K562 (cell line): Measurements from ENCODE around the gene RACK1. TPM values are rescaled to one million over a fixed set of nuclear protein-coding genes. Genes with fewer than 3 reads are reported as not detected.

Source experiments
- ADNP ChIP-seq: fragments of 200-800 bp; sonication (Bioruptor generic); IDR thresholded peaks from 2 replicates; pipeline ENCODE4 v1.6.1; 2016; ENCODE audit warnings: missing genetic modification characterization, missing compliant biosample characterization
- BCOR ChIP-seq: fragments of 450-650 bp; IDR thresholded peaks from 2 replicates; pipeline ENCODE4 v1.6.1; 2016
- BRD4 ChIP-seq: fragments of 200-600 bp; sonication (generic); IDR thresholded peaks from 2 replicates; pipeline ENCODE4 v1.6.1; 2017; ENCODE audit warnings: inconsistent platforms
- ETV6 ChIP-seq, 3 experiments: fragments of 150-350 bp in 1 of 3; sonication (generic) in 1 of 3; formaldehyde crosslinking in 1 of 3; IDR thresholded peaks; 2 replicates each; pipeline versions ENCODE4 v1.6.1 to v1.8.0; 2014 to 2022; ENCODE audit warnings: borderline replicate concordance in 2 of 3, low read depth in 2 of 3, antibody characterized with exemption in 1 of 3, low read length in 1 of 3, mild to moderate bottlenecking in 1 of 3, missing genetic modification reagents in 1 of 3
- RFX5 ChIP-seq: IDR thresholded peaks from 2 replicates; pipeline ENCODE4 v1.6.1; 2011; ENCODE audit warnings: low read depth, mild to moderate bottlenecking, improper control_type of control experiment, low read length
- SP1 ChIP-seq: sonication (generic); formaldehyde crosslinking; IDR thresholded peaks from 2 replicates; pipeline ENCODE4 v1.8.1; 2022; ENCODE audit warnings: mild to moderate bottlenecking, missing genetic modification reagents
- ZNF282 ChIP-seq: sonication (generic); formaldehyde crosslinking; IDR thresholded peaks from 2 replicates; pipeline ENCODE4 v1.8.1; 2023; ENCODE audit warnings: missing genetic modification reagents
- ZSCAN29 ChIP-seq: fragments of 450-650 bp; IDR thresholded peaks from 2 replicates; pipeline ENCODE4 v1.6.1; 2017
- polyA plus RNA-seq, 8 experiments: library from polyadenylated mRNA; depleted of rRNA in 4 of 8; stranded (reverse) in 5 of 8; unstranded in 3 of 8; fragments of >200 nt; fragmentation: Nextera tagmentation in 2 of 8; fragmentation: Illumina TruSeq in 1 of 8; extraction: Ambion mirVana in 2 of 8; extraction: Trizol in 1 of 8; gene quantifications; 2 replicates each; pipeline versions ENCODE4 v1.2.1 to v1.2.3, GENCODE V29; 2011 to 2014; ENCODE audit warnings: inconsistent platforms in 1 of 8, missing spikeins in 1 of 8
- total RNA-seq, 7 experiments: library from RNA; depleted of rRNA in 6 of 7; stranded (reverse); fragments of >200 nt in 6 of 7; fragmentation: Illumina TruSeq in 2 of 7; extraction: Trizol in 2 of 7; gene quantifications; 2 replicates each; pipeline versions ENCODE4 v1.2.1 to v1.2.3, GENCODE V29; 2011 to 2021; ENCODE audit warnings: low replicate concordance in 1 of 7
- TF ChIP-seq, protein P1 (sequence below): fragments of 450-650 bp; IDR thresholded peaks from 2 replicates; pipeline ENCODE4 v1.6.1; 2016; ENCODE audit warnings: low read depth
- TF ChIP-seq, protein P2 (sequence below): fragments of 250-450 bp; sonication (Bioruptor Pico); IDR thresholded peaks from 2 replicates; pipeline ENCODE4 v1.4.0; 2020

RACK1 gene
- total and polyA plus RNA-seq, 9 of the 15 experiments (the other 6 are each of a cell fraction or from before 2014, with no cell fraction given), result 2,303 to 5,311 (median 3,833) TPM

DNA sequence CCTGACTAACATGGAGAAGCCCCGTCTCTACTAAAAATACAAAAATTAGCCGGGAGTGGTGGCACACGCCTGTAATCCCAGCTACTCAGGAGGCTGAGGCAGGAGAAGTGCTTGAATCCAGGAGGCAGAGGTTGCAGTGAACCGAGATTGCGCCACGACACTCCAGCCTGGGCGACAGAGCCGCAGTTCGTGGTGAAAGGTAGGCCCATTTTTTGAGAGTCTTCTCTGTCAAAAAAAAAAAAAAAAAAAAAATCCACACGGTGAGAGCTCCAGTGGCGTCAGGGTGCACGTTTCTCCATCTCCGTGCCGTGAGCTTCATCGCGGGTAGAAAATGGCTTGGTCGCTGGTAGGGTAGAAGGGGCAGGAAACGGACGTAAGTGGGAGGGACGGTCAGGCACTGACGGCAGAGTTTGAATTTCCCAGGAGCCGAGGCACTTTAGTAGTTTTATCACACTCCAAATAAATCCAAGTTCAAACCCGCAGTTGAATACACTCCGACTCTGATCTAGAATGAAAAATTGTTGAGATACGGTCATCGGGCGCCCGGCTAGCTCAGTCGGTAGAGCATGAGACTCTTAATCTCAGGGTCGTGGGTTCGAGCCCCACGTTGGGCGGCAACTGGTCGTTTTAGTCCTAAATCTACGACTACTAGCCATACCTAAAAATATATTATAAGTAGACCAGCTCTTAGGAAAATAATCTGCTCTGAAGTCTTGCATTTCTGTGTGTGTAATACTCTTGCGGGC lies 36.3 kb downstream of the RACK1 start (continued):
- TF ChIP-seq, protein P1, sequence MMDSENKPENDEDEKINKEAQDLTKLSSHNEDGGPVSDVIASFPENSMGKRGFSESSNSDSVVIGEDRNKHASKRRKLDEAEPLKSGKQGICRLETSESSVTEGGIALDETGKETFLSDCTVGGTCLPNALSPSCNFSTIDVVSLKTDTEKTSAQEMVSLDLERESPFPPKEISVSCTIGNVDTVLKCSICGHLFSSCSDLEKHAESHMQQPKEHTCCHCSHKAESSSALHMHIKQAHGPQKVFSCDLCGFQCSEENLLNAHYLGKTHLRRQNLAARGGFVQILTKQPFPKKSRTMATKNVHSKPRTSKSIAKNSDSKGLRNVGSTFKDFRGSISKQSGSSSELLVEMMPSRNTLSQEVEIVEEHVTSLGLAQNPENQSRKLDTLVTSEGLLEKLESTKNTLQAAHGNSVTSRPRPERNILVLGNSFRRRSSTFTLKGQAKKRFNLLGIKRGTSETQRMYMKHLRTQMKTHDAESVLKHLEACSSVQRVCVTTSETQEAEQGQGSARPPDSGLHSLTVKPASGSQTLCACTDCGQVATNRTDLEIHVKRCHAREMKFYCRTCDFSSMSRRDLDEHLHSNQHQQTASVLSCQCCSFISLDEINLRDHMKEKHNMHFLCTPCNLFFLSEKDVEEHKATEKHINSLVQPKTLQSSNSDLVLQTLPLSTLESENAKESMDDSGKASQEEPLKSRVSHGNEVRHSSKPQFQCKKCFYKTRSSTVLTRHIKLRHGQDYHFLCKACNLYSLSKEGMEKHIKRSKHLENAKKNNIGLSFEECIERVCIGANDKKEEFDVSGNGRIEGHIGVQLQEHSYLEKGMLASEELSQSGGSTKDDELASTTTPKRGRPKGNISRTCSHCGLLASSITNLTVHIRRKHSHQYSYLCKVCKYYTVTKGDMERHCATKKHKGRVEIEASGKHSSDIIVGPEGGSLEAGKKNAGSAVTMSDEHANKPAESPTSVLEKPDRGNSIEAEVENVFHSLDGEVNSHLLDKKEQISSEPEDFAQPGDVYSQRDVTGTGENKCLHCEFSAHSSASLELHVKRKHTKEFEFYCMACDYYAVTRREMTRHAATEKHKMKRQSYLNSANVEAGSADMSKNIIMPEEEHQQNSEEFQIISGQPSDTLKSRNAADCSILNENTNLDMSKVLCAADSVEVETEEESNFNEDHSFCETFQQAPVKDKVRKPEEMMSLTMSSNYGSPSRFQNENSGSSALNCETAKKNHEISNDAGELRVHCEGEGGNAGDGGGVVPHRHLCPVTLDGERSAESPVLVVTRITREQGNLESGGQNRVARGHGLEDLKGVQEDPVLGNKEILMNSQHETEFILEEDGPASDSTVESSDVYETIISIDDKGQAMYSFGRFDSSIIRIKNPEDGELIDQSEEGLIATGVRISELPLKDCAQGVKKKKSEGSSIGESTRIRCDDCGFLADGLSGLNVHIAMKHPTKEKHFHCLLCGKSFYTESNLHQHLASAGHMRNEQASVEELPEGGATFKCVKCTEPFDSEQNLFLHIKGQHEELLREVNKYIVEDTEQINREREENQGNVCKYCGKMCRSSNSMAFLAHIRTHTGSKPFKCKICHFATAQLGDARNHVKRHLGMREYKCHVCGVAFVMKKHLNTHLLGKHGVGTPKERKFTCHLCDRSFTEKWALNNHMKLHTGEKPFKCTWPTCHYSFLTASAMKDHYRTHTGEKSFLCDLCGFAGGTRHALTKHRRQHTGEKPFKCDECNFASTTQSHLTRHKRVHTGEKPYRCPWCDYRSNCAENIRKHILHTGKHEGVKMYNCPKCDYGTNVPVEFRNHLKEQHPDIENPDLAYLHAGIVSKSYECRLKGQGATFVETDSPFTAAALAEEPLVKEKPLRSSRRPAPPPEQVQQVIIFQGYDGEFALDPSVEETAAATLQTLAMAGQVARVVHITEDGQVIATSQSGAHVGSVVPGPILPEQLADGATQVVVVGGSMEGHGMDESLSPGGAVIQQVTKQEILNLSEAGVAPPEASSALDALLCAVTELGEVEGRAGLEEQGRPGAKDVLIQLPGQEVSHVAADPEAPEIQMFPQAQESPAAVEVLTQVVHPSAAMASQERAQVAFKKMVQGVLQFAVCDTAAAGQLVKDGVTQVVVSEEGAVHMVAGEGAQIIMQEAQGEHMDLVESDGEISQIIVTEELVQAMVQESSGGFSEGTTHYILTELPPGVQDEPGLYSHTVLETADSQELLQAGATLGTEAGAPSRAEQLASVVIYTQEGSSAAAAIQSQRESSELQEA, result peak; percentile 72
- TF ChIP-seq ETV6 (IDR thresholded peaks at IDR 0.05; ENCODE audit: borderline replicate concordance in 1 of 2, low read depth in 2 of 2, low read length in 1 of 2), result 0 out of 4 replicates have a peak, but pooled peaks of 1 of the 2 experiments have one; percentile 62
- TF ChIP-seq ETV6 (CRISPR knock-in tag; IDR thresholded peaks at IDR 0.05; ENCODE audit: borderline replicate concordance), result no peak
- no peak for TF ChIP-seq ZNF282
- peak; percentile 85; the same call in 1 of the 2 replicates for TF ChIP-seq BRD4
- peak; percentile 34 for TF ChIP-seq BCOR
- TF ChIP-seq, protein P2, sequence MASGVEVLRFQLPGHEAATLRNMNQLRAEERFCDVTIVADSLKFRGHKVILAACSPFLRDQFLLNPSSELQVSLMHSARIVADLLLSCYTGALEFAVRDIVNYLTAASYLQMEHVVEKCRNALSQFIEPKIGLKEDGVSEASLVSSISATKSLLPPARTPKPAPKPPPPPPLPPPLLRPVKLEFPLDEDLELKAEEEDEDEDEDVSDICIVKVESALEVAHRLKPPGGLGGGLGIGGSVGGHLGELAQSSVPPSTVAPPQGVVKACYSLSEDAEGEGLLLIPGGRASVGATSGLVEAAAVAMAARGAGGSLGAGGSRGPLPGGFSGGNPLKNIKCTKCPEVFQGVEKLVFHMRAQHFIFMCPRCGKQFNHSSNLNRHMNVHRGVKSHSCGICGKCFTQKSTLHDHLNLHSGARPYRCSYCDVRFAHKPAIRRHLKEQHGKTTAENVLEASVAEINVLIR (CRISPR knock-in tag), result 0 out of 2 replicates have a peak, but pooled peaks have one; percentile 13
- peak; percentile 27; the same call in 1 of the 2 replicates for TF ChIP-seq SP1 (CRISPR knock-in tag)
- peak; percentile 45; the same call in 1 of the 2 replicates for TF ChIP-seq RFX5
- TF ChIP-seq ZSCAN29, result peak; percentile 84
- peak; percentile 99 for TF ChIP-seq ADNP (tag)
